ENCODE results near the gene MAG. TPM values are rescaled to one million over a fixed set of nuclear protein-coding genes. Genes with fewer than 3 reads are reported as not detected.
A peak's percentile ranks its signal among the peaks of the same experiment; 100 is the strongest.

Gene MAG
- total RNA-seq, 5 donors from 2014 or later (not counting 1 experiment from before 2014, with no cell fraction given) = 0.16 to 0.19 TPM; not detected in 3

- ATAC-seq (replicated peaks in 1 of 4) = no peak
- peaks cover 11 to 23% (median 16%) of the 10 kb centered on the region in 3 donors for H3K4me1 Mint-ChIP-seq
Measured at GRCh38 chr19:35329323-35329722, 37.4 kb downstream of the MAG start.

GRCh38 chr19:35330475-35330874 lies 38.5 kb downstream of the MAG start:
- WGBS (ENCODE audit: insufficient coverage) = 80% methylated on average over 2 of the region's 7 CpGs
- no peaks in the 10 kb centered on the region for H3K36me3 ChIP-seq (ENCODE audit: control insufficient read depth in 2 of 2, extremely low read depth in 1 of 2, insufficient read depth in 1 of 2, low read length in 1 of 2)
- Mint-ChIP-seq H3K4me1 (peaks cover 11 to 25% (median 16%) of the 10 kb centered on the region in 3 donors), H3K27ac (no peak overlapping the region), H3K4me3 (peak overlapping the region in 1 of 3 donors; percentile 68), H3K27me3 (peaks cover 8 to 18% of the 10 kb centered on the region in 2 donors), H3K36me3 (no peaks in the 10 kb centered on the region), H3K9me3 (no peaks in the 10 kb centered on the region)
- H3K27me3 ChIP-seq (replicated peaks in 1 of 2; ENCODE audit: control insufficient read depth in 2 of 2, extremely low read depth in 1 of 2, insufficient read depth in 2 of 2, low read length in 1 of 2) = peaks cover 0 to 56% of the 10 kb centered on the region in 2 experiments
- H3K4me3 ChIP-seq (ENCODE audit: control insufficient read depth in 1 of 2, extremely low read depth in 1 of 2, low read length in 1 of 2) = no peak overlapping the region
- no peak for ATAC-seq (replicated peaks in 1 of 4)
- no peak overlapping the region for H3K27ac ChIP-seq (ENCODE audit: low read length)
- H3K4me1 ChIP-seq (ENCODE audit: control insufficient read depth in 1 of 2, extremely low read depth in 1 of 2, insufficient read depth in 2 of 2, low read length in 2 of 2) = peaks cover 0 to 10% of the 10 kb centered on the region in 2 experiments
- ChIA-PET CTCF (interaction anchor here in 1 of 2 donors (0.6 kb wide), 1 partner anchor 323 kb away, joined by 3 read pairs; no protein-coding TSS in a partner anchor), POLR2A (no interaction called here)
- DNase-seq = no peak
- no peaks in the 10 kb centered on the region for H3K9me3 ChIP-seq

More at GRCh38 chr19:35329323-35329722, 37.4 kb downstream of the MAG start:
- no peak overlapping the region for H3K27ac ChIP-seq (ENCODE audit: low read length)
- ChIA-PET CTCF (no interaction called here), POLR2A (no interaction called here)
- Mint-ChIP-seq H3K36me3 (no peaks in the 10 kb centered on the region), H3K27ac (no peak overlapping the region), H3K27me3 (peaks cover 8 to 16% of the 10 kb centered on the region in 2 donors), H3K4me3 (peak overlapping the region in 1 of 3 donors; percentile 65), H3K9me3 (no peaks in the 10 kb centered on the region)
- peaks cover 0 to 50% of the 10 kb centered on the region in 2 experiments for H3K27me3 ChIP-seq (replicated peaks in 1 of 2; ENCODE audit: control insufficient read depth in 2 of 2, extremely low read depth in 1 of 2, insufficient read depth in 2 of 2, low read length in 1 of 2)
- no peak overlapping the region for H3K4me3 ChIP-seq (ENCODE audit: control insufficient read depth in 1 of 2, extremely low read depth in 1 of 2, low read length in 1 of 2)
- WGBS (ENCODE audit: insufficient coverage) = no CpG with 5 or more reads among the region's 4 CpGs
- peaks cover 0 to 10% of the 10 kb centered on the region in 2 experiments for H3K4me1 ChIP-seq (ENCODE audit: control insufficient read depth in 1 of 2, extremely low read depth in 1 of 2, insufficient read depth in 2 of 2, low read length in 2 of 2)
- H3K9me3 ChIP-seq = no peaks in the 10 kb centered on the region
- no peak for DNase-seq
- H3K36me3 ChIP-seq (ENCODE audit: control insufficient read depth in 2 of 2, extremely low read depth in 1 of 2, insufficient read depth in 1 of 2, low read length in 1 of 2) = no peaks in the 10 kb centered on the region

DNA sequence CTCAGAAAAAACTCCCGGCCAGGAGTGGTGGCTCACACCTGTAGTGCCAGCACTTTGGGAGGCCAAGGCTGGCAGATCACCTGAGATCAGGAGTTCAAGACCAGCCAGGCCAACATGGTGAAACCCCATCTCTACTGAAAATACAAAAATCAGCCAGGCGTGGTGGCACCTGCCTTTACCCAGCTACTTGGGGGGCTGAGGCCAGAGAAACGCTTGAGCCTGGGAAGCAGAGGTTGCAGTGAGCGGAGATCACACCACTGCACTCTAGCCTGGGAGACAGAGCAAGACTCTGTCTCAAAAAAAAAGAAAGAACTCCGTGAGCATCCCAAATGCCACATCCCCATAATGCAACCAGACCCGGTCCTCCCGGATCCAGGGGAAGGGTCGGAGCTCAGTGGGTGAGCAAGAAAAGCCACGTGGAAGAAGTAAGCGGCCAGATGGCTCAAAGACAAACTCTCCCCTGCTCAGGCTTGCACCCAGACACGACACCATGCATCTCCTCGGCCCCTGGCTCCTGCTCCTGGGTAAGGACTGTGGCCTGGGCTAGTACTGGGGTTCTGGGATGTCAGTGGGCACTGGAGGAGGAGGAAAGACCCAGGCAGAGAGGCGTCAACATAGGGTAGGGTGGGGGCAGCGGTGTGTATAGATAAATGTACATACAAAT lies 39.7 kb downstream of the MAG start:
- Histone ChIP-seq H3K27ac (ENCODE audit: low read length) (no peak overlapping the region), H3K4me3 (ENCODE audit: control insufficient read depth in 1 of 2, extremely low read depth in 1 of 2, low read length in 1 of 2) (no peak overlapping the region), H3K9me3 (no peaks in the 10 kb centered on the region), H3K27me3 (replicated peaks in 1 of 2; ENCODE audit: control insufficient read depth in 2 of 2, extremely low read depth in 1 of 2, insufficient read depth in 2 of 2, low read length in 1 of 2) (peaks cover 0 to 61% of the 10 kb centered on the region in 2 experiments), H3K4me1 (ENCODE audit: control insufficient read depth in 1 of 2, extremely low read depth in 1 of 2, insufficient read depth in 2 of 2, low read length in 2 of 2) (peaks cover 0 to 10% of the 10 kb centered on the region in 2 experiments), H3K36me3 (ENCODE audit: control insufficient read depth in 2 of 2, extremely low read depth in 1 of 2, insufficient read depth in 1 of 2, low read length in 1 of 2) (no peaks in the 10 kb centered on the region)
- Mint-ChIP-seq H3K27ac (no peak overlapping the region), H3K4me1 (peaks cover 11 to 25% (median 16%) of the 10 kb centered on the region in 3 donors), H3K9me3 (no peaks in the 10 kb centered on the region), H3K4me3 (no peak overlapping the region), H3K27me3 (peaks cover 8 to 18% of the 10 kb centered on the region in 2 donors), H3K36me3 (no peaks in the 10 kb centered on the region)
- WGBS (ENCODE audit: insufficient coverage) = 76% methylated on average over 5 of the region's 14 CpGs
- CTCF ChIA-PET = interaction anchor here (0.6 to 0.9 kb wide), 3 partner anchors 21 to 42 kb away, joined by 3 to 4 read pairs (median 4); no protein-coding TSS in a partner anchor
- ATAC-seq (replicated peaks in 1 of 4) (no peak), DNase-seq (no peak)
- POLR2A ChIA-PET = no interaction called here

GRCh38 chr19:35332817-35333216 lies 40.9 kb downstream of the MAG start:
- POLR2A ChIA-PET = no interaction called here
- Mint-ChIP-seq H3K4me1 (peaks cover 11 to 28% (median 16%) of the 10 kb centered on the region in 3 donors), H3K27ac (no peak overlapping the region), H3K36me3 (no peaks in the 10 kb centered on the region), H3K9me3 (no peaks in the 10 kb centered on the region), H3K27me3 (peaks cover 8 to 18% of the 10 kb centered on the region in 2 donors), H3K4me3 (peak overlapping the region in 1 of 3 donors; percentile 24)
- Histone ChIP-seq H3K4me3 (ENCODE audit: control insufficient read depth in 1 of 2, extremely low read depth in 1 of 2, low read length in 1 of 2) (no peak overlapping the region), H3K9me3 (no peaks in the 10 kb centered on the region), H3K4me1 (ENCODE audit: control insufficient read depth in 1 of 2, extremely low read depth in 1 of 2, insufficient read depth in 2 of 2, low read length in 2 of 2) (peaks cover 0 to 10% of the 10 kb centered on the region in 2 experiments), H3K27ac (ENCODE audit: low read length) (no peak overlapping the region), H3K36me3 (ENCODE audit: control insufficient read depth in 2 of 2, extremely low read depth in 1 of 2, insufficient read depth in 1 of 2, low read length in 1 of 2) (no peaks in the 10 kb centered on the region), H3K27me3 (replicated peaks in 1 of 2; ENCODE audit: control insufficient read depth in 2 of 2, extremely low read depth in 1 of 2, insufficient read depth in 2 of 2, low read length in 1 of 2) (peaks cover 0 to 56% of the 10 kb centered on the region in 2 experiments)
- ATAC-seq (replicated peaks in 1 of 4) (peak; percentile 84 to 97 (median 93)), DNase-seq (peak in 17 of 35 experiments; percentile 12 to 55 (median 28))
- 13% methylated on average over 9 of the region's 12 CpGs for WGBS (ENCODE audit: insufficient coverage)
- CTCF ChIA-PET = interaction anchor here in 1 of 2 donors (0.6 to 0.9 kb wide), 2 partner anchors 20 to 24 kb away, joined by 3 read pairs; no protein-coding TSS in a partner anchor

- H3K4me1 Mint-ChIP-seq = peaks cover 11 to 25% (median 11%) of the 10 kb centered on the region in 3 donors
- Histone ChIP-seq H3K9me3 (no peaks in the 10 kb centered on the region), H3K27ac (ENCODE audit: low read length) (no peak overlapping the region), H3K36me3 (ENCODE audit: control insufficient read depth in 2 of 2, extremely low read depth in 1 of 2, insufficient read depth in 1 of 2, low read length in 1 of 2) (no peaks in the 10 kb centered on the region), H3K27me3 (replicated peaks in 1 of 2; ENCODE audit: control insufficient read depth in 2 of 2, extremely low read depth in 1 of 2, insufficient read depth in 2 of 2, low read length in 1 of 2) (peaks cover 0 to 49% of the 10 kb centered on the region in 2 experiments), H3K4me3 (ENCODE audit: control insufficient read depth in 1 of 2, extremely low read depth in 1 of 2, low read length in 1 of 2) (no peak overlapping the region), H3K4me1 (ENCODE audit: control insufficient read depth in 1 of 2, extremely low read depth in 1 of 2, insufficient read depth in 2 of 2, low read length in 2 of 2) (peaks cover 0 to 10% of the 10 kb centered on the region in 2 experiments)
- no peak overlapping the region for H3K4me3 Mint-ChIP-seq
- peaks cover 8 to 15% of the 10 kb centered on the region in 2 donors for H3K27me3 Mint-ChIP-seq
- no peak overlapping the region for H3K27ac Mint-ChIP-seq
- ChIA-PET CTCF (no interaction called here), POLR2A (no interaction called here)
- DNase-seq (no peak), ATAC-seq (replicated peaks in 1 of 4) (no peak)
- 97% methylated on average over 8 of the region's 10 CpGs for WGBS (ENCODE audit: insufficient coverage)
- no peaks in the 10 kb centered on the region for H3K9me3 Mint-ChIP-seq
- no peaks in the 10 kb centered on the region for H3K36me3 Mint-ChIP-seq
Measured at GRCh38 chr19:35334144-35334753, 42.3 kb downstream of the MAG start.

GRCh38 chr19:35336166-35336955 lies 44.4 kb downstream of the MAG start:
- Histone ChIP-seq H3K27me3 (replicated peaks in 1 of 2; ENCODE audit: control insufficient read depth in 2 of 2, extremely low read depth in 1 of 2, insufficient read depth in 2 of 2, low read length in 1 of 2) (peaks cover 0 to 30% of the 10 kb centered on the region in 2 experiments), H3K27ac (ENCODE audit: low read length) (no peak overlapping the region), H3K36me3 (ENCODE audit: control insufficient read depth in 2 of 2, extremely low read depth in 1 of 2, insufficient read depth in 1 of 2, low read length in 1 of 2) (no peaks in the 10 kb centered on the region), H3K9me3 (no peaks in the 10 kb centered on the region), H3K4me3 (ENCODE audit: control insufficient read depth in 1 of 2, extremely low read depth in 1 of 2, low read length in 1 of 2) (no peak overlapping the region), H3K4me1 (ENCODE audit: control insufficient read depth in 1 of 2, extremely low read depth in 1 of 2, insufficient read depth in 2 of 2, low read length in 2 of 2) (peaks cover 0 to 10% of the 10 kb centered on the region in 2 experiments)
- CTCF ChIA-PET = no interaction called here
- WGBS (ENCODE audit: insufficient coverage) = 89% methylated on average over 10 of the region's 21 CpGs
- H3K27me3 Mint-ChIP-seq = peaks cover under 1 to 8% of the 10 kb centered on the region in 2 donors
- H3K4me1 Mint-ChIP-seq = peaks cover 11 to 24% (median 11%) of the 10 kb centered on the region in 3 donors
- H3K4me3 Mint-ChIP-seq = no peak overlapping the region
- POLR2A ChIA-PET = no interaction called here
- no peak for ATAC-seq (replicated peaks in 1 of 4)
- H3K27ac Mint-ChIP-seq = no peak overlapping the region
- H3K9me3 Mint-ChIP-seq = no peaks in the 10 kb centered on the region
- no peak for DNase-seq
- no peaks in the 10 kb centered on the region for H3K36me3 Mint-ChIP-seq
